Uterus (tissue), 2 donors: ENCODE measurements around the gene MCTP2.

Experiments used
- CTCF ChIP-seq, 4 experiments: fragments of 200-600 bp in 2 of 4; fragments of 450-650 bp in 2 of 4; sonication (generic) in 2 of 4; IDR thresholded peaks; one replicate each; pipeline ENCODE4 v1.5.1; 2016 to 2019; ENCODE audit warnings: antibody characterized with exemption in 4 of 4, mild to moderate bottlenecking in 2 of 4, moderate library complexity in 1 of 4
- POLR2A ChIP-seq, 2 donors: fragments of 450-650 bp; IDR thresholded peaks; one replicate each; pipeline ENCODE4 v1.6.1; 2016; ENCODE audit warnings: antibody characterized with exemption in 2 of 2, mild to moderate bottlenecking in 1 of 2, moderate library complexity in 1 of 2

DNA sequence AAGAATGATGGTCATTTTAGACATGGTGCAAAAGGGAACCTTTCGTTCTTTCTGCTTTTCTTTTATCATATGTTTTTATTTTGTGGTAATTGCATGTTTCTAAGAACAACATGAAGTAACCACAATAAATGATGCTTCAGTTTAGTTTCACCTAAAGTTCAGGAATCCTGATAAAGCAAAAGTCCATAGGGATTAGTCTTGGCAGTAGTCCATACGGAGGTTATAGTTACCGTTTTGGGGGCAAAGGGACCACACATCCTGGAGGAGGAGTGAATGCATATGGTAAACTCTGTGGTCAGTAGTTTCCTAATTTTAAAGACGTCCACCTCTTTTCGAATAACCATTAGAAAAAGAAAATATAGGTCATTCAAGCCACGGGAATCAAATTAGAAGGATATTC lies 141.5 kb downstream of the MCTP2 start:
- TF ChIP-seq POLR2A (IDR thresholded peaks at IDR 0.05) (no peak), CTCF (IDR thresholded peaks at IDR 0.05) (no peak)
